GM18507 (cell line): ENCODE data around the gene SIT1.
A peak's percentile ranks its signal among the peaks of the same experiment; 100 is the strongest.
"Not testable (repeated sequence)": the region's sequence is repeated elsewhere in the genome, so short reads cannot be mapped to it uniquely, and the experiment has no call there.

ENCODE experiments used
- DNase-seq: peaks from one replicate; pipeline ENCODE4 v3.0.0; 2011; ENCODE audit warnings: low read depth; ENCODE audit not compliant: insufficient read length; ENCODE audit errors: extremely low spot score
- FAIRE-seq: peaks from 2 replicates; lab custom pipeline; 2011; peaks lifted over from hg19 to GRCh38; lab: Jason Lieb, UNC

Gene SIT1

GRCh38 chr9:35662437-35662836 is 11.7 kb upstream of the SIT1 start:
- FAIRE-seq = no peak
- DNase-seq = no peak

- FAIRE-seq = no peak
Observed at GRCh38 chr9:35661756-35662350, 11.1 kb upstream of the SIT1 start.

GRCh38 chr9:35660966-35661415 is 10.3 kb upstream of the SIT1 start:
- DNase-seq (no peak), FAIRE-seq (no peak)

More at GRCh38 chr9:35661756-35662350, 11.1 kb upstream of the SIT1 start:
- DNase-seq = no peak

GRCh38 chr9:35659340-35659739 is 8.6 kb upstream of the SIT1 start:
- no peak for FAIRE-seq

GRCh38 chr9:35658968-35659220 is 8.2 kb upstream of the SIT1 start:
- DNase-seq = no peak
- FAIRE-seq = no peak

More at GRCh38 chr9:35659340-35659739, 8.6 kb upstream of the SIT1 start:
- DNase-seq = no peak

- peak; percentile 86 for DNase-seq
- no peak for FAIRE-seq
Observed at GRCh38 chr9:35658137-35658967, 7.6 kb upstream of the SIT1 start, which contains the start of gene CCDC107. Gene CCDC107 (plus strand): TSS chr9:35658292. CDS start chr9:35658380, 88 bp downstream.

GRCh38 chr9:35657546-35658136 is 6.9 kb upstream of the SIT1 start, which contains the start of gene RMRP:
Gene RMRP (minus strand): TSS chr9:35658019.
- FAIRE-seq = peak; percentile 89
- DNase-seq = peak; percentile 85

- FAIRE-seq (no peak), DNase-seq (no peak)
Observed at GRCh38 chr9:35656831-35657545, 6.3 kb upstream of the SIT1 start.

GRCh38 chr9:35656348-35656747 is 5.6 kb upstream of the SIT1 start:
- DNase-seq (no peak), FAIRE-seq (no peak)

GRCh38 chr9:35653611-35654010 is 2.9 kb upstream of the SIT1 start:
- FAIRE-seq = no peak

GRCh38 chr9:35652829-35653209 is 2.1 kb upstream of the SIT1 start:
- FAIRE-seq (no peak), DNase-seq (no peak)

More at GRCh38 chr9:35653611-35654010, 2.9 kb upstream of the SIT1 start:
- no peak for DNase-seq

GRCh38 chr9:35651956-35652828 is 1.5 kb upstream of the SIT1 start:
- DNase-seq (no peak), FAIRE-seq (no peak)

GRCh38 chr9:35649431-35650340 is 1.0 kb downstream of the SIT1 start:
- FAIRE-seq (peak; percentile 52), DNase-seq (no peak)

GRCh38 chr9:35646533-35647265 is 4.0 kb downstream of the SIT1 start:
- DNase-seq (peak; percentile 91), FAIRE-seq (peak; percentile 89)

GRCh38 chr9:35646153-35646532 is 4.6 kb downstream of the SIT1 start:
- DNase-seq = no peak
- FAIRE-seq = no peak

GRCh38 chr9:35645736-35646135 is 5.0 kb downstream of the SIT1 start:
- DNase-seq, FAIRE-seq: not testable (repeated sequence)

- no peak for FAIRE-seq
Observed at GRCh38 chr9:35643046-35643445, 7.7 kb downstream of the SIT1 start.

More at GRCh38 chr9:35643046-35643445, 7.7 kb downstream of the SIT1 start:
- no peak for DNase-seq
